ENCODE data around the gene NBEAL2. TPM values are rescaled to one million over a fixed set of nuclear protein-coding genes. Genes with fewer than 3 reads are reported as not detected.
A peak's percentile ranks its signal among the peaks of the same experiment; 100 is the strongest.

The NBEAL2 gene
- total RNA-seq, 1 experiment from 2014 or later = 80.0 TPM

- TF ChIP-seq FOXJ3 (CRISPR knock-in tag; IDR thresholded peaks at IDR 0.05; ENCODE audit: borderline replicate concordance) (no peak), FOXP4 (CRISPR knock-in tag; IDR thresholded peaks at IDR 0.05) (0 out of 2 replicates have a peak, but pooled peaks have one; percentile 9), CBFB (CRISPR knock-in tag; IDR thresholded peaks at IDR 0.05; ENCODE audit: low read depth) (no peak), E2F1 (CRISPR knock-in tag; IDR thresholded peaks at IDR 0.05) (no peak), ZNF416 (CRISPR knock-in tag; IDR thresholded peaks at IDR 0.05) (peak; percentile 40; the same call in 1 of the 2 replicates), JUN (CRISPR knock-in tag; IDR thresholded peaks at IDR 0.05) (no peak), SMAD4 (CRISPR knock-in tag; IDR thresholded peaks at IDR 0.05) (no peak), MYBL2 (CRISPR knock-in tag; IDR thresholded peaks at IDR 0.05) (peak; percentile 79), OVOL2 (CRISPR knock-in tag; IDR thresholded peaks at IDR 0.05; ENCODE audit: borderline replicate concordance) (no peak), ZNF232 (CRISPR knock-in tag; IDR thresholded peaks at IDR 0.05) (peak; percentile 77; the same call in 1 of the 2 replicates), STAT6 (CRISPR knock-in tag; conservative IDR thresholded peaks at IDR 0.05; ENCODE audit: low read depth) (no peak), KAT7 (CRISPR knock-in tag; IDR thresholded peaks at IDR 0.05; ENCODE audit: borderline replicate concordance) (no peak), MAX (CRISPR knock-in tag; IDR thresholded peaks at IDR 0.05) (peak; percentile 78), ERG (CRISPR knock-in tag; IDR thresholded peaks at IDR 0.05) (no peak), ZNF219 (CRISPR knock-in tag; IDR thresholded peaks at IDR 0.05; ENCODE audit: borderline replicate concordance) (no peak; the same call in 1 of the 2 replicates), NFATC4 (CRISPR knock-in tag; IDR thresholded peaks at IDR 0.05) (no peak), ATF1 (CRISPR knock-in tag; IDR thresholded peaks at IDR 0.05) (no peak), HMGXB4 (CRISPR knock-in tag; IDR thresholded peaks at IDR 0.05) (peak; percentile 68), ZNF396 (CRISPR knock-in tag; IDR thresholded peaks at IDR 0.05; ENCODE audit: borderline replicate concordance) (no peak), TEAD1 (CRISPR knock-in tag; IDR thresholded peaks at IDR 0.05) (peak; percentile 88; the same call in 1 of the 2 replicates), FOXK1 (CRISPR knock-in tag; IDR thresholded peaks at IDR 0.05) (peak; percentile 68; the same call in 1 of the 2 replicates), MXD4 (CRISPR knock-in tag; IDR thresholded peaks at IDR 0.05; ENCODE audit: borderline replicate concordance) (no peak), NR2C2 (CRISPR knock-in tag; IDR thresholded peaks at IDR 0.05) (no peak), ZBTB21 (CRISPR knock-in tag; IDR thresholded peaks at IDR 0.05; ENCODE audit: borderline replicate concordance) (no peak), CREM (CRISPR knock-in tag; IDR thresholded peaks at IDR 0.05) (peak; percentile 69; the same call in 1 of the 2 replicates), ZNF671 (CRISPR knock-in tag; IDR thresholded peaks at IDR 0.05) (no peak), MLX (CRISPR knock-in tag; IDR thresholded peaks at IDR 0.05) (no peak; the same call in 1 of the 2 replicates), NR3C1 (CRISPR knock-in tag; conservative IDR thresholded peaks at IDR 0.05; ENCODE audit: low read depth) (no peak)
These were observed 30.0 kb downstream of the NBEAL2 start (continued) for GRCh38 chr3:47009225-47010110.

All from WTC11 (cell line).